GM23338 (cell line): ENCODE results near the gene CNTNAP2. TPM values are rescaled to one million over a fixed set of nuclear protein-coding genes. Genes with fewer than 3 reads are reported as not detected.

Source experiments
- ATAC-seq: fragments of 200-7000 bp; cut with Tn5 transposase; 3 replicates; pipeline ENCODE4 v1.9.1; 2020
- DNase-seq: peaks from one replicate; pipeline ENCODE4 v3.0.0-alpha.2; 2015; ENCODE audit warnings: low spot score
- H2AFZ ChIP-seq: fragments of 200-600 bp; sonication (generic); 2 replicates; pipeline ENCODE4 v1.8.0; 2016; ENCODE audit warnings: antibody characterized with exemption, mild to moderate bottlenecking, moderate library complexity
- H3F3A ChIP-seq: fragments of 200-600 bp; sonication (generic); replicated peaks from 2 replicates; pipeline ENCODE4 v1.8.0; 2017; ENCODE audit warnings: antibody characterized with exemption, mixed run types, low read depth
- H3K27ac ChIP-seq: fragments of 200-600 bp; sonication (generic); 2 replicates; pipeline ENCODE4 v1.6.1; 2016; ENCODE audit warnings: low read depth
- H3K27me3 ChIP-seq: fragments of 200-600 bp; sonication (generic); 2 replicates; pipeline ENCODE4 v1.8.0; 2016; ENCODE audit warnings: mild to moderate bottlenecking, mixed run types, moderate library complexity; ENCODE audit not compliant: insufficient read depth
- H3K36me3 ChIP-seq: fragments of 200-600 bp; sonication (generic); 2 replicates; pipeline ENCODE4 v1.8.0; 2016; ENCODE audit warnings: mild to moderate bottlenecking; ENCODE audit not compliant: insufficient read depth
- H3K4me1 ChIP-seq: fragments of 200-600 bp; sonication (generic); 2 replicates; pipeline ENCODE4 v1.8.0; 2016; ENCODE audit warnings: mild to moderate bottlenecking, moderate library complexity; ENCODE audit not compliant: insufficient read depth
- H3K4me2 ChIP-seq: fragments of 200-600 bp; sonication (generic); 2 replicates; pipeline ENCODE4 v1.7.1; 2017; ENCODE audit warnings: mixed run types
- H3K4me3 ChIP-seq: fragments of 200-600 bp; sonication (generic); 2 replicates; pipeline ENCODE4 v1.6.1; 2016; ENCODE audit warnings: mixed run types
- H3K79me2 ChIP-seq: fragments of 200-600 bp; sonication (generic); replicated peaks from 2 replicates; pipeline ENCODE4 v1.8.0; 2017; ENCODE audit warnings: mild to moderate bottlenecking; ENCODE audit not compliant: insufficient read depth
- H3K9me2 ChIP-seq: fragments of 200-600 bp; sonication (generic); 2 replicates; pipeline ENCODE4 v1.8.0; 2017; ENCODE audit not compliant: insufficient read depth
- H4K20me1 ChIP-seq: fragments of 200-600 bp; sonication (generic); replicated peaks from 2 replicates; pipeline ENCODE4 v1.8.0; 2017; ENCODE audit warnings: mild to moderate bottlenecking; ENCODE audit not compliant: insufficient read depth
- H3K27ac Mint-ChIP-seq: 2 replicates; pipeline ENCODE4 v1.8.0; 2020; ENCODE audit warnings: inconsistent platforms, mild to moderate bottlenecking, moderate library complexity, mixed read lengths
- H3K27me3 Mint-ChIP-seq: 3 replicates; pipeline ENCODE4 v1.8.0; 2022; ENCODE audit warnings: low read depth, mild to moderate bottlenecking, moderate library complexity, mixed read lengths, inconsistent platforms; ENCODE audit not compliant: insufficient read depth, poor library complexity
- H3K36me3 Mint-ChIP-seq: 3 replicates; pipeline ENCODE4 v1.8.0; 2021; ENCODE audit warnings: low read depth, mild to moderate bottlenecking, inconsistent platforms, moderate library complexity, mixed read lengths
- H3K4me1 Mint-ChIP-seq: 3 replicates; pipeline ENCODE4 v1.8.0; 2020; ENCODE audit warnings: mild to moderate bottlenecking, inconsistent platforms, mixed read lengths
- H3K4me3 Mint-ChIP-seq: 3 replicates; pipeline ENCODE4 v1.8.0; 2021; ENCODE audit warnings: moderate library complexity, mild to moderate bottlenecking, inconsistent platforms, mixed read lengths
- H3K9me3 Mint-ChIP-seq: 3 replicates; pipeline ENCODE4 v1.8.0; 2020; ENCODE audit warnings: moderate library complexity, mild to moderate bottlenecking, inconsistent platforms, mixed read lengths
- CREB1 ChIP-seq: fragments of 250-450 bp; sonication (Bioruptor Pico); IDR thresholded peaks from 2 replicates; pipeline ENCODE4 v1.5.0; 2020; ENCODE audit warnings: low read depth, mild to moderate bottlenecking, moderate library complexity
- CTCF ChIP-seq, 2 experiments: fragments of 200-600 bp in 1 of 2; sonication (generic) in 1 of 2; conservative IDR thresholded peaks; 2 replicates each; pipeline versions ENCODE4 v1.5.1 to v1.6.1; 2016 to 2017; ENCODE audit warnings: antibody characterized with exemption in 2 of 2, low read depth in 2 of 2, mild to moderate bottlenecking in 2 of 2, moderate library complexity in 1 of 2
- ETS1 ChIP-seq: IDR thresholded peaks from 2 replicates; pipeline ENCODE4 v1.6.1; 2016; ENCODE audit warnings: antibody characterized with exemption
- EZH2 ChIP-seq: fragments of 200-600 bp; sonication (generic); IDR thresholded peaks from one replicate; pipeline ENCODE4 v1.8.0; 2017; ENCODE audit warnings: antibody characterized with exemption, mild to moderate bottlenecking, low read depth; ENCODE audit not compliant: unreplicated experiment
- EZH2phosphoT487 ChIP-seq: fragments of 200-600 bp; sonication (generic); IDR thresholded peaks from one replicate; pipeline ENCODE4 v1.8.1; 2018; ENCODE audit warnings: antibody characterized with exemption; ENCODE audit not compliant: unreplicated experiment
- ZNF114 ChIP-seq: fragments of 250-450 bp; sonication (Bioruptor Pico); IDR thresholded peaks from 2 replicates; pipeline ENCODE4 v1.5.0; 2020; ENCODE audit warnings: mild to moderate bottlenecking, moderate library complexity
- ZNF331 ChIP-seq: fragments of 250-450 bp; sonication (Bioruptor Pico); IDR thresholded peaks from 2 replicates; pipeline ENCODE4 v1.5.0; 2020; ENCODE audit warnings: low read depth, mild to moderate bottlenecking, moderate library complexity
- polyA plus RNA-seq: library from polyadenylated mRNA; unstranded; fragments of >200 nt; fragmentation: Nextera tagmentation; extraction: Ambion mirVana; gene quantifications from 2 replicates; pipeline ENCODE4 v1.2.1, GENCODE V29; 2016
- total RNA-seq: library from RNA; depleted of rRNA; stranded (reverse); fragments of >200 nt; shearing (Covaris generic); gene quantifications from 2 replicates; pipeline ENCODE4 v1.2.3, GENCODE V29; 2014
- TF ChIP-seq, protein P1 (sequence below): fragments of 250-450 bp; sonication (Bioruptor Pico); IDR thresholded peaks from 2 replicates; pipeline ENCODE4 v1.5.0; 2020; ENCODE audit warnings: mild to moderate bottlenecking, moderate library complexity
- TF ChIP-seq, protein P2 (sequence below): IDR thresholded peaks from one replicate; pipeline ENCODE4 v1.6.1; 2018; ENCODE audit warnings: antibody characterized with exemption; ENCODE audit not compliant: unreplicated experiment

CNTNAP2 gene
- total and polyA plus RNA-seq, 2 experiments from 2014 or later, result 38.2 to 61.3 TPM

GRCh38 chr7:146359176-146359575 is 242.6 kb downstream of the CNTNAP2 start:
- H4K20me1 ChIP-seq, result no peaks in the 10 kb centered on the region
- H3K27me3 ChIP-seq, result no peaks in the 10 kb centered on the region
- H2AFZ ChIP-seq, result no peak overlapping the region
- no peak overlapping the region for H3K4me3 ChIP-seq
- no peak for DNase-seq
- Mint-ChIP-seq H3K4me3 (no peak overlapping the region), H3K4me1 (peaks cover 6% of the 10 kb centered on the region; the same call in 2 of the 3 replicates), H3K36me3 (no peaks in the 10 kb centered on the region), H3K27ac (no peak overlapping the region), H3K27me3 (no peaks in the 10 kb centered on the region), H3K9me3 (peaks cover 6% of the 10 kb centered on the region; the same call in 2 of the 3 replicates)
- H3K79me2 ChIP-seq, result no peaks in the 10 kb centered on the region
- no peaks in the 10 kb centered on the region for H3F3A ChIP-seq
- no peak overlapping the region for H3K4me2 ChIP-seq
- ATAC-seq, result no peak
- H3K4me1 ChIP-seq, result no peaks in the 10 kb centered on the region
- no peak overlapping the region for H3K27ac ChIP-seq
- no peaks in the 10 kb centered on the region; the same call in 1 of the 2 replicates for H3K36me3 ChIP-seq
- no peak for TF ChIP-seq EZH2
- no peak for TF ChIP-seq CREB1 (CRISPR knock-in tag)
- H3K9me2 ChIP-seq, result no peaks in the 10 kb centered on the region

- no peaks in the 10 kb centered on the region for H3K36me3 Mint-ChIP-seq
- no peak overlapping the region for H3K27ac Mint-ChIP-seq
- peaks cover 12% of the 10 kb centered on the region for H3K9me3 Mint-ChIP-seq
- no peaks in the 10 kb centered on the region; the same call in 1 of the 2 replicates for H3K36me3 ChIP-seq
- no peaks in the 10 kb centered on the region for H3K4me1 ChIP-seq
- H3K4me3 Mint-ChIP-seq, result no peak overlapping the region
- ATAC-seq, result no peak
- H3K27ac ChIP-seq, result no peak overlapping the region
- TF ChIP-seq CTCF (conservative IDR thresholded peaks at IDR 0.05; ENCODE audit: low read depth in 2 of 2) (no peak), ZNF114 (CRISPR knock-in tag) (no peak), ZNF331 (CRISPR knock-in tag) (no peak), CREB1 (CRISPR knock-in tag) (no peak), EZH2phosphoT487 (no peak), ETS1 (no peak)
- TF ChIP-seq, protein P1, sequence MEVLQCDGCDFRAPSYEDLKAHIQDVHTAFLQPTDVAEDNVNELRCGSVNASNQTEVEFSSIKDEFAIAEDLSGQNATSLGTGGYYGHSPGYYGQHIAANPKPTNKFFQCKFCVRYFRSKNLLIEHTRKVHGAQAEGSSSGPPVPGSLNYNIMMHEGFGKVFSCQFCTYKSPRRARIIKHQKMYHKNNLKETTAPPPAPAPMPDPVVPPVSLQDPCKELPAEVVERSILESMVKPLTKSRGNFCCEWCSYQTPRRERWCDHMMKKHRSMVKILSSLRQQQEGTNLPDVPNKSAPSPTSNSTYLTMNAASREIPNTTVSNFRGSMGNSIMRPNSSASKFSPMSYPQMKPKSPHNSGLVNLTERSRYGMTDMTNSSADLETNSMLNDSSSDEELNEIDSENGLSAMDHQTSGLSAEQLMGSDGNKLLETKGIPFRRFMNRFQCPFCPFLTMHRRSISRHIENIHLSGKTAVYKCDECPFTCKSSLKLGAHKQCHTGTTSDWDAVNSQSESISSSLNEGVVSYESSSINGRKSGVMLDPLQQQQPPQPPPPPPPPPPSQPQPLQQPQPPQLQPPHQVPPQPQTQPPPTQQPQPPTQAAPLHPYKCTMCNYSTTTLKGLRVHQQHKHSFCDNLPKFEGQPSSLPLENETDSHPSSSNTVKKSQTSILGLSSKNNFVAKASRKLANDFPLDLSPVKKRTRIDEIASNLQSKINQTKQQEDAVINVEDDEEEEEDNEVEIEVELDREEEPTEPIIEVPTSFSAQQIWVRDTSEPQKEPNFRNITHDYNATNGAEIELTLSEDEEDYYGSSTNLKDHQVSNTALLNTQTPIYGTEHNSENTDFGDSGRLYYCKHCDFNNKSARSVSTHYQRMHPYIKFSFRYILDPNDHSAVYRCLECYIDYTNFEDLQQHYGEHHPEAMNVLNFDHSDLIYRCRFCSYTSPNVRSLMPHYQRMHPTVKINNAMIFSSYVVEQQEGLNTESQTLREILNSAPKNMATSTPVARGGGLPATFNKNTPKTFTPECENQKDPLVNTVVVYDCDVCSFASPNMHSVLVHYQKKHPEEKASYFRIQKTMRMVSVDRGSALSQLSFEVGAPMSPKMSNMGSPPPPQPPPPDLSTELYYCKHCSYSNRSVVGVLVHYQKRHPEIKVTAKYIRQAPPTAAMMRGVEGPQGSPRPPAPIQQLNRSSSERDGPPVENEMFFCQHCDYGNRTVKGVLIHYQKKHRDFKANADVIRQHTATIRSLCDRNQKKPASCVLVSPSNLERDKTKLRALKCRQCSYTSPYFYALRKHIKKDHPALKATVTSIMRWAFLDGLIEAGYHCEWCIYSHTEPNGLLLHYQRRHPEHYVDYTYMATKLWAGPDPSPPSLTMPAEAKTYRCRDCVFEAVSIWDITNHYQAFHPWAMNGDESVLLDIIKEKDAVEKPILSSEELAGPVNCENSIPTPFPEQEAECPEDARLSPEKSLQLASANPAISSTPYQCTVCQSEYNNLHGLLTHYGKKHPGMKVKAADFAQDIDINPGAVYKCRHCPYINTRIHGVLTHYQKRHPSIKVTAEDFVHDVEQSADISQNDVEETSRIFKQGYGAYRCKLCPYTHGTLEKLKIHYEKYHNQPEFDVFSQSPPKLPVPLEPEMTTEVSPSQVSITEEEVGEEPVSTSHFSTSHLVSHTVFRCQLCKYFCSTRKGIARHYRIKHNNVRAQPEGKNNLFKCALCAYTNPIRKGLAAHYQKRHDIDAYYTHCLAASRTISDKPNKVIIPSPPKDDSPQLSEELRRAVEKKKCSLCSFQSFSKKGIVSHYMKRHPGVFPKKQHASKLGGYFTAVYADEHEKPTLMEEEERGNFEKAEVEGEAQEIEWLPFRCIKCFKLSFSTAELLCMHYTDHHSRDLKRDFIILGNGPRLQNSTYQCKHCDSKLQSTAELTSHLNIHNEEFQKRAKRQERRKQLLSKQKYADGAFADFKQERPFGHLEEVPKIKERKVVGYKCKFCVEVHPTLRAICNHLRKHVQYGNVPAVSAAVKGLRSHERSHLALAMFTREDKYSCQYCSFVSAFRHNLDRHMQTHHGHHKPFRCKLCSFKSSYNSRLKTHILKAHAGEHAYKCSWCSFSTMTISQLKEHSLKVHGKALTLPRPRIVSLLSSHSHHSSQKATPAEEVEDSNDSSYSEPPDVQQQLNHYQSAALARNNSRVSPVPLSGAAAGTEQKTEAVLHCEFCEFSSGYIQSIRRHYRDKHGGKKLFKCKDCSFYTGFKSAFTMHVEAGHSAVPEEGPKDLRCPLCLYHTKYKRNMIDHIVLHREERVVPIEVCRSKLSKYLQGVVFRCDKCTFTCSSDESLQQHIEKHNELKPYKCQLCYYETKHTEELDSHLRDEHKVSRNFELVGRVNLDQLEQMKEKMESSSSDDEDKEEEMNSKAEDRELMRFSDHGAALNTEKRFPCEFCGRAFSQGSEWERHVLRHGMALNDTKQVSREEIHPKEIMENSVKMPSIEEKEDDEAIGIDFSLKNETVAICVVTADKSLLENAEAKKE (CRISPR knock-in tag), result no peak
- TF ChIP-seq, protein P2, sequence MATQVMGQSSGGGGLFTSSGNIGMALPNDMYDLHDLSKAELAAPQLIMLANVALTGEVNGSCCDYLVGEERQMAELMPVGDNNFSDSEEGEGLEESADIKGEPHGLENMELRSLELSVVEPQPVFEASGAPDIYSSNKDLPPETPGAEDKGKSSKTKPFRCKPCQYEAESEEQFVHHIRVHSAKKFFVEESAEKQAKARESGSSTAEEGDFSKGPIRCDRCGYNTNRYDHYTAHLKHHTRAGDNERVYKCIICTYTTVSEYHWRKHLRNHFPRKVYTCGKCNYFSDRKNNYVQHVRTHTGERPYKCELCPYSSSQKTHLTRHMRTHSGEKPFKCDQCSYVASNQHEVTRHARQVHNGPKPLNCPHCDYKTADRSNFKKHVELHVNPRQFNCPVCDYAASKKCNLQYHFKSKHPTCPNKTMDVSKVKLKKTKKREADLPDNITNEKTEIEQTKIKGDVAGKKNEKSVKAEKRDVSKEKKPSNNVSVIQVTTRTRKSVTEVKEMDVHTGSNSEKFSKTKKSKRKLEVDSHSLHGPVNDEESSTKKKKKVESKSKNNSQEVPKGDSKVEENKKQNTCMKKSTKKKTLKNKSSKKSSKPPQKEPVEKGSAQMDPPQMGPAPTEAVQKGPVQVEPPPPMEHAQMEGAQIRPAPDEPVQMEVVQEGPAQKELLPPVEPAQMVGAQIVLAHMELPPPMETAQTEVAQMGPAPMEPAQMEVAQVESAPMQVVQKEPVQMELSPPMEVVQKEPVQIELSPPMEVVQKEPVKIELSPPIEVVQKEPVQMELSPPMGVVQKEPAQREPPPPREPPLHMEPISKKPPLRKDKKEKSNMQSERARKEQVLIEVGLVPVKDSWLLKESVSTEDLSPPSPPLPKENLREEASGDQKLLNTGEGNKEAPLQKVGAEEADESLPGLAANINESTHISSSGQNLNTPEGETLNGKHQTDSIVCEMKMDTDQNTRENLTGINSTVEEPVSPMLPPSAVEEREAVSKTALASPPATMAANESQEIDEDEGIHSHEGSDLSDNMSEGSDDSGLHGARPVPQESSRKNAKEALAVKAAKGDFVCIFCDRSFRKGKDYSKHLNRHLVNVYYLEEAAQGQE, result no peak
- H3K27me3 ChIP-seq, result no peaks in the 10 kb centered on the region
- H2AFZ ChIP-seq, result no peak overlapping the region
- DNase-seq, result no peak
- H3K27me3 Mint-ChIP-seq, result no peaks in the 10 kb centered on the region
- no peak overlapping the region for H3K4me3 ChIP-seq
- no peaks in the 10 kb centered on the region for H3K4me1 Mint-ChIP-seq
- H3K4me2 ChIP-seq, result no peak overlapping the region
- no peaks in the 10 kb centered on the region for H3K79me2 ChIP-seq
- H4K20me1 ChIP-seq, result no peaks in the 10 kb centered on the region
- no peaks in the 10 kb centered on the region for H3K9me2 ChIP-seq
- no peaks in the 10 kb centered on the region for H3F3A ChIP-seq
Measured at GRCh38 chr7:146366938-146367337, 250.3 kb downstream of the CNTNAP2 start.
